Mesothelial cell of epicardium (in vitro differentiated cells): ENCODE data around the gene KCTD20. TPM values are rescaled to one million over a fixed set of nuclear protein-coding genes. Genes with fewer than 3 reads are reported as not detected.

Experiments
- DNase-seq, 2 experiments: peaks; one replicate each; pipeline ENCODE4 v3.0.0; 2021; ENCODE audit warnings: low spot score in 2 of 2; ENCODE audit not compliant: unreplicated experiment in 2 of 2
- H3K27ac Mint-ChIP-seq: 2 replicates; pipeline ENCODE4 v1.8.0; 2021; ENCODE audit warnings: mixed read lengths
- H3K27me3 Mint-ChIP-seq: 2 replicates; pipeline ENCODE4 v1.8.0; 2021; ENCODE audit warnings: low read depth, mixed read lengths
- H3K36me3 Mint-ChIP-seq: 2 replicates; pipeline ENCODE4 v1.8.0; 2021; ENCODE audit warnings: mixed read lengths
- H3K4me1 Mint-ChIP-seq: 2 replicates; pipeline ENCODE4 v1.8.0; 2021; ENCODE audit warnings: mixed read lengths
- H3K4me3 Mint-ChIP-seq: 2 replicates; pipeline ENCODE4 v1.8.0; 2021; ENCODE audit warnings: mild to moderate bottlenecking, moderate library complexity, mixed read lengths
- H3K9me3 Mint-ChIP-seq: 2 replicates; pipeline ENCODE4 v1.8.0; 2021; ENCODE audit warnings: mixed read lengths
- CTCF ChIP-seq: fragments of 200-600 bp; sonication (generic); IDR thresholded peaks from one replicate; pipeline ENCODE4 v1.5.0; 2021; ENCODE audit warnings: antibody characterized with exemption; ENCODE audit not compliant: unreplicated experiment
- total RNA-seq: library from RNA; stranded (reverse); gene quantifications from 3 replicates; pipeline ENCODE4 v1.2.1, GENCODE V29; 2021

The KCTD20 gene
- total RNA-seq, 1 donor from 2014 or later = 39.9 TPM

- H3K36me3 Mint-ChIP-seq = peaks cover 12% of the 10 kb centered on the region
- no peak for TF ChIP-seq CTCF
- H3K9me3 Mint-ChIP-seq = peaks cover 6% of the 10 kb centered on the region
- peaks cover 5% of the 10 kb centered on the region for H3K4me1 Mint-ChIP-seq
- H3K27ac Mint-ChIP-seq = peak overlapping the region; percentile 3
- H3K27me3 Mint-ChIP-seq = no peaks in the 10 kb centered on the region
- no peak overlapping the region for H3K4me3 Mint-ChIP-seq
- no peak for DNase-seq
Measured at GRCh38 chr6:36461646-36462045, 18.8 kb downstream of the KCTD20 start.

GRCh38 chr6:36463676-36464075 lies 20.9 kb downstream of the KCTD20 start:
- no peak for DNase-seq
- no peak for TF ChIP-seq CTCF
- H3K4me1 Mint-ChIP-seq = peaks cover 5% of the 10 kb centered on the region

GRCh38 chr6:36464233-36464632 lies 21.4 kb downstream of the KCTD20 start:
- no peak for DNase-seq
- no peak overlapping the region for H3K4me3 Mint-ChIP-seq
- no peak for TF ChIP-seq CTCF
- H3K27ac Mint-ChIP-seq = no peak overlapping the region
- H3K4me1 Mint-ChIP-seq = peaks cover 5% of the 10 kb centered on the region
- peaks cover 11% of the 10 kb centered on the region for H3K36me3 Mint-ChIP-seq
- H3K9me3 Mint-ChIP-seq = peaks cover 6% of the 10 kb centered on the region
- H3K27me3 Mint-ChIP-seq = no peaks in the 10 kb centered on the region

More at GRCh38 chr6:36463676-36464075, 20.9 kb downstream of the KCTD20 start:
- peaks cover 11% of the 10 kb centered on the region for H3K36me3 Mint-ChIP-seq
- peaks cover 6% of the 10 kb centered on the region for H3K9me3 Mint-ChIP-seq
- no peak overlapping the region for H3K4me3 Mint-ChIP-seq
- H3K27ac Mint-ChIP-seq = no peak overlapping the region
- H3K27me3 Mint-ChIP-seq = no peaks in the 10 kb centered on the region

GRCh38 chr6:36467625-36468024 lies 24.8 kb downstream of the KCTD20 start:
- no peak for TF ChIP-seq CTCF
- no peak overlapping the region for H3K4me3 Mint-ChIP-seq
- peaks cover 18% of the 10 kb centered on the region for H3K36me3 Mint-ChIP-seq
- H3K4me1 Mint-ChIP-seq = no peaks in the 10 kb centered on the region
- DNase-seq = no peak
- H3K9me3 Mint-ChIP-seq = peaks cover 6% of the 10 kb centered on the region
- no peak overlapping the region for H3K27ac Mint-ChIP-seq
- H3K27me3 Mint-ChIP-seq = no peaks in the 10 kb centered on the region

GRCh38 chr6:36469148-36469661 lies 26.4 kb downstream of the KCTD20 start:
- Mint-ChIP-seq H3K9me3 (no peaks in the 10 kb centered on the region), H3K4me3 (no peak overlapping the region), H3K36me3 (peaks cover 15% of the 10 kb centered on the region), H3K4me1 (no peaks in the 10 kb centered on the region), H3K27ac (no peak overlapping the region), H3K27me3 (no peaks in the 10 kb centered on the region)
- no peak for TF ChIP-seq CTCF
- DNase-seq = no peak

GRCh38 chr6:36469946-36470345 lies 27.1 kb downstream of the KCTD20 start:
- no peak for DNase-seq
- no peaks in the 10 kb centered on the region for H3K9me3 Mint-ChIP-seq
- no peak overlapping the region for H3K4me3 Mint-ChIP-seq
- H3K27me3 Mint-ChIP-seq = no peaks in the 10 kb centered on the region
- TF ChIP-seq CTCF = no peak
- H3K4me1 Mint-ChIP-seq = no peaks in the 10 kb centered on the region
- H3K27ac Mint-ChIP-seq = no peak overlapping the region
- H3K36me3 Mint-ChIP-seq = peaks cover 21% of the 10 kb centered on the region
